Measurements from ENCODE around the gene TOR2A.

The TOR2A gene

GRCh38 chr9:127698985-127699670, 36.0 kb downstream of the TOR2A start:
- DNase-seq (ENCODE audit: low read depth in 2 of 2): peak; percentile 77 to 86

GRCh38 chr9:127698386-127698785, 36.7 kb downstream of the TOR2A start:
- DNase-seq (ENCODE audit: low read depth in 2 of 2): no peak

- DNase-seq (ENCODE audit: low read depth in 2 of 2): no peak
Measured at GRCh38 chr9:127697575-127697974, 37.5 kb downstream of the TOR2A start.

- DNase-seq (ENCODE audit: low read depth in 2 of 2): no peak
Measured at GRCh38 chr9:127694890-127695720, 40.0 kb downstream of the TOR2A start.

GRCh38 chr9:127693697-127694096, 41.4 kb downstream of the TOR2A start:
- no peak for DNase-seq (ENCODE audit: low read depth in 2 of 2)

GRCh38 chr9:127693143-127693542, 42.0 kb downstream of the TOR2A start:
- no peak for DNase-seq (ENCODE audit: low read depth in 2 of 2)

- DNase-seq (ENCODE audit: low read depth in 2 of 2): no peak
Measured at GRCh38 chr9:127692071-127692470, 43.0 kb downstream of the TOR2A start.

- no peak for DNase-seq (ENCODE audit: low read depth in 2 of 2)
Measured at GRCh38 chr9:127690735-127691134, 44.4 kb downstream of the TOR2A start.

- DNase-seq (ENCODE audit: low read depth in 2 of 2): no peak
Measured at GRCh38 chr9:127689329-127690000, 45.6 kb downstream of the TOR2A start.

GRCh38 chr9:127686461-127687393, 48.4 kb downstream of the TOR2A start:
- no peak for DNase-seq (ENCODE audit: low read depth in 2 of 2)

GRCh38 chr9:127684576-127684975, 50.5 kb downstream of the TOR2A start:
- DNase-seq (ENCODE audit: low read depth in 2 of 2): no peak

GRCh38 chr9:127683723-127684122, 51.4 kb downstream of the TOR2A start:
- DNase-seq (ENCODE audit: low read depth in 2 of 2): no peak

GRCh38 chr9:127682351-127683136, 52.5 kb downstream of the TOR2A start:
- DNase-seq (ENCODE audit: low read depth in 2 of 2): no peak
